NCI-H1105 (cell line): ENCODE measurements around the gene MMEL1.
"Not testable (repeated sequence)": the region's sequence is repeated elsewhere in the genome, so short reads cannot be mapped to it uniquely, and the experiment has no call there.

Experiments used
- DNase-seq: peaks from one replicate; lab custom pipeline; 2025; lab: John Stamatoyannopoulos, UW

Gene MMEL1

GRCh38 chr1:2628191-2628932 lies 4.5 kb downstream of the MMEL1 start:
- no peak for DNase-seq

GRCh38 chr1:2627746-2628145 lies 5.1 kb downstream of the MMEL1 start:
- DNase-seq: no peak

- DNase-seq: not testable (repeated sequence)
Observed at GRCh38 chr1:2625748-2626147, 7.1 kb downstream of the MMEL1 start.

GRCh38 chr1:2625311-2625710 lies 7.5 kb downstream of the MMEL1 start:
- DNase-seq: no peak

- DNase-seq: no peak
Observed at GRCh38 chr1:2624735-2625300, 8.0 kb downstream of the MMEL1 start.

GRCh38 chr1:2623571-2624337 lies 9.1 kb downstream of the MMEL1 start:
- DNase-seq: no peak

GRCh38 chr1:2617971-2618470 lies 14.8 kb downstream of the MMEL1 start:
- no peak for DNase-seq

GRCh38 chr1:2614145-2614544 lies 18.7 kb downstream of the MMEL1 start:
- no peak for DNase-seq

- no peak for DNase-seq
Observed at GRCh38 chr1:2612591-2613365, 20.0 kb downstream of the MMEL1 start.

GRCh38 chr1:2611621-2612437 lies 21.0 kb downstream of the MMEL1 start:
- DNase-seq: no peak

- no peak for DNase-seq
Observed at GRCh38 chr1:2611031-2611501, 21.8 kb downstream of the MMEL1 start.

GRCh38 chr1:2610036-2610959 lies 22.5 kb downstream of the MMEL1 start:
- no peak for DNase-seq

- no peak for DNase-seq
Observed at GRCh38 chr1:2609319-2610035, 23.3 kb downstream of the MMEL1 start.

GRCh38 chr1:2607641-2608091 lies 25.1 kb downstream of the MMEL1 start:
- no peak for DNase-seq

GRCh38 chr1:2606881-2607621 lies 25.8 kb downstream of the MMEL1 start:
- DNase-seq: no peak

- DNase-seq: no peak
Observed at GRCh38 chr1:2606396-2606880, 26.4 kb downstream of the MMEL1 start.

- DNase-seq: no peak
Observed at GRCh38 chr1:2605509-2606395, 27.1 kb downstream of the MMEL1 start.
